OCI-LY1 (cell line): ENCODE measurements around the gene GDF15.

Experiments
- EZH2 ChIP-seq: fragments of 200-600 bp; sonication (generic), shearing (Covaris generic); IDR thresholded peaks from 2 replicates; pipeline ENCODE4 v1.8.0; 2017; ENCODE audit warnings: borderline replicate concordance, mixed run types, mild to moderate bottlenecking, antibody characterized with exemption, low read length, moderate library complexity, mixed read lengths
- TF ChIP-seq, protein P1 (sequence below): fragments of 200-600 bp; sonication (generic), shearing (Covaris generic); IDR thresholded peaks from 2 replicates; pipeline ENCODE4 v1.5.1; 2017; ENCODE audit warnings: mild to moderate bottlenecking, antibody characterized with exemption, low read length, moderate library complexity, mixed read lengths

DNA sequence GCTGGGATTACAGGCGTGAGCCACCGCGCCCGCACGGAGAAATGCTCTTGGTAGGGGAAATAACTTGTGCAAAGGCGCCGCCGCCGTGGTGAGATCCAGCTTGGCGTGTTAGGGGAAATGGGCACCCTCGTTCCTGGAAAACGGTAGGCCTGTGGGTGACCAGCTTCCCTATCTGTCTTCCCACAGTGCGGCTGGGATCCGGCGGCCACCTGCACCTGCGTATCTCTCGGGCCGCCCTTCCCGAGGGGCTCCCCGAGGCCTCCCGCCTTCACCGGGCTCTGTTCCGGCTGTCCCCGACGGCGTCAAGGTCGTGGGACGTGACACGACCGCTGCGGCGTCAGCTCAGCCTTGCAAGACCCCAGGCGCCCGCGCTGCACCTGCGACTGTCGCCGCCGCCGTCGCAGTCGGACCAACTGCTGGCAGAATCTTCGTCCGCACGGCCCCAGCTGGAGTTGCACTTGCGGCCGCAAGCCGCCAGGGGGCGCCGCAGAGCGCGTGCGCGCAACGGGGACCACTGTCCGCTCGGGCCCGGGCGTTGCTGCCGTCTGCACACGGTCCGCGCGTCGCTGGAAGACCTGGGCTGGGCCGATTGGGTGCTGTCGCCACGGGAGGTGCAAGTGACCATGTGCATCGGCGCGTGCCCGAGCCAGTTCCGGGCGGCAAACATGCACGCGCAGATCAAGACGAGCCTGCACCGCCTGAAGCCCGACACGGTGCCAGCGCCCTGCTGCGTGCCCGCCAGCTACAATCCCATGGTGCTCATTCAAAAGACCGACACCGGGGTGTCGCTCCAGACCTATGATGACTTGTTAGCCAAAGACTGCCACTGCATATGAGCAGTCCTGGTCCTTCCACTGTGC, 2.4 kb downstream of the GDF15 start:
- TF ChIP-seq, protein P1, sequence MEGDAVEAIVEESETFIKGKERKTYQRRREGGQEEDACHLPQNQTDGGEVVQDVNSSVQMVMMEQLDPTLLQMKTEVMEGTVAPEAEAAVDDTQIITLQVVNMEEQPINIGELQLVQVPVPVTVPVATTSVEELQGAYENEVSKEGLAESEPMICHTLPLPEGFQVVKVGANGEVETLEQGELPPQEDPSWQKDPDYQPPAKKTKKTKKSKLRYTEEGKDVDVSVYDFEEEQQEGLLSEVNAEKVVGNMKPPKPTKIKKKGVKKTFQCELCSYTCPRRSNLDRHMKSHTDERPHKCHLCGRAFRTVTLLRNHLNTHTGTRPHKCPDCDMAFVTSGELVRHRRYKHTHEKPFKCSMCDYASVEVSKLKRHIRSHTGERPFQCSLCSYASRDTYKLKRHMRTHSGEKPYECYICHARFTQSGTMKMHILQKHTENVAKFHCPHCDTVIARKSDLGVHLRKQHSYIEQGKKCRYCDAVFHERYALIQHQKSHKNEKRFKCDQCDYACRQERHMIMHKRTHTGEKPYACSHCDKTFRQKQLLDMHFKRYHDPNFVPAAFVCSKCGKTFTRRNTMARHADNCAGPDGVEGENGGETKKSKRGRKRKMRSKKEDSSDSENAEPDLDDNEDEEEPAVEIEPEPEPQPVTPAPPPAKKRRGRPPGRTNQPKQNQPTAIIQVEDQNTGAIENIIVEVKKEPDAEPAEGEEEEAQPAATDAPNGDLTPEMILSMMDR, result peak; percentile 94
- TF ChIP-seq EZH2, result no peak
